Measurements from ENCODE around the gene MACROD2.

GRCh38 chr20:15942130-15942529 lies 1946.8 kb downstream of the MACROD2 start:
- TF ChIP-seq CTCF (IDR thresholded peaks at IDR 0.05; ENCODE audit: poor library complexity, severe bottlenecking) (no peak), TAF1 (IDR thresholded peaks at IDR 0.05; ENCODE audit: low read depth) (no peak), MXI1 (conservative IDR thresholded peaks at IDR 0.05; ENCODE audit: poor library complexity, severe bottlenecking) (no peak), EZH2 (IDR thresholded peaks at IDR 0.05; ENCODE audit: borderline replicate concordance, insufficient read depth, low read length, poor library complexity, severe bottlenecking) (no peak), RAD21 (conservative IDR thresholded peaks at IDR 0.05) (no peak)
- TF ChIP-seq, protein P1, sequence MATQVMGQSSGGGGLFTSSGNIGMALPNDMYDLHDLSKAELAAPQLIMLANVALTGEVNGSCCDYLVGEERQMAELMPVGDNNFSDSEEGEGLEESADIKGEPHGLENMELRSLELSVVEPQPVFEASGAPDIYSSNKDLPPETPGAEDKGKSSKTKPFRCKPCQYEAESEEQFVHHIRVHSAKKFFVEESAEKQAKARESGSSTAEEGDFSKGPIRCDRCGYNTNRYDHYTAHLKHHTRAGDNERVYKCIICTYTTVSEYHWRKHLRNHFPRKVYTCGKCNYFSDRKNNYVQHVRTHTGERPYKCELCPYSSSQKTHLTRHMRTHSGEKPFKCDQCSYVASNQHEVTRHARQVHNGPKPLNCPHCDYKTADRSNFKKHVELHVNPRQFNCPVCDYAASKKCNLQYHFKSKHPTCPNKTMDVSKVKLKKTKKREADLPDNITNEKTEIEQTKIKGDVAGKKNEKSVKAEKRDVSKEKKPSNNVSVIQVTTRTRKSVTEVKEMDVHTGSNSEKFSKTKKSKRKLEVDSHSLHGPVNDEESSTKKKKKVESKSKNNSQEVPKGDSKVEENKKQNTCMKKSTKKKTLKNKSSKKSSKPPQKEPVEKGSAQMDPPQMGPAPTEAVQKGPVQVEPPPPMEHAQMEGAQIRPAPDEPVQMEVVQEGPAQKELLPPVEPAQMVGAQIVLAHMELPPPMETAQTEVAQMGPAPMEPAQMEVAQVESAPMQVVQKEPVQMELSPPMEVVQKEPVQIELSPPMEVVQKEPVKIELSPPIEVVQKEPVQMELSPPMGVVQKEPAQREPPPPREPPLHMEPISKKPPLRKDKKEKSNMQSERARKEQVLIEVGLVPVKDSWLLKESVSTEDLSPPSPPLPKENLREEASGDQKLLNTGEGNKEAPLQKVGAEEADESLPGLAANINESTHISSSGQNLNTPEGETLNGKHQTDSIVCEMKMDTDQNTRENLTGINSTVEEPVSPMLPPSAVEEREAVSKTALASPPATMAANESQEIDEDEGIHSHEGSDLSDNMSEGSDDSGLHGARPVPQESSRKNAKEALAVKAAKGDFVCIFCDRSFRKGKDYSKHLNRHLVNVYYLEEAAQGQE (IDR thresholded peaks at IDR 0.05; ENCODE audit: borderline replicate concordance) = no peak
